ENCODE data around the gene MAVS. TPM values are rescaled to one million over a fixed set of nuclear protein-coding genes. Genes with fewer than 3 reads are reported as not detected.
"Not testable (repeated sequence)": the region's sequence is repeated elsewhere in the genome, so short reads cannot be mapped to it uniquely, and the experiment has no call there.

The MAVS gene
- total and polyA plus RNA-seq, 11 donors, result 32.5 to 74.0 (median 43.3) TPM

- WGBS, 4 donors, result 50 to 63% (median 58%) methylated on average over 7 of the region's 7 CpGs
Observed at GRCh38 chr20:3842348-3842930, 4.2 kb upstream of the MAVS start.

DNA sequence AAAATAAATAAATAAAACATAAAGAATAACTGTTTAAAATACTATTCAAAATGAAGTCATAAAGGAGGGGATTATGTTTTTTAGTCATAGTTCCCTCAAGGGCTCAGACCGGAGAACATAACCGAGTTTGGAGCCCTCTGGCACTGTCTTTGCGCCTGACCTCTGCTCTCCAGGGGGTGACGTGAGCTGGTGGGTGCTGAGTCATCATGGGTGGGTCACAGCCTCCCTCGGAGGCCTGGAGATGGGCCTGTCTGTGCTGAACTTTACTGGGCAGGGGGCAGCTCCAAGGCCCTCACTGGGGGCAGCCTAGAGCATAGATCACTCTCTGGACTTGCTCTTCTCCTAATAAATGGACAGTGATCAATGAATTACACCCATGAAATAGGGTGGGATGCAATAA lies 3.1 kb upstream of the MAVS start:
- TF ChIP-seq, protein P1, sequence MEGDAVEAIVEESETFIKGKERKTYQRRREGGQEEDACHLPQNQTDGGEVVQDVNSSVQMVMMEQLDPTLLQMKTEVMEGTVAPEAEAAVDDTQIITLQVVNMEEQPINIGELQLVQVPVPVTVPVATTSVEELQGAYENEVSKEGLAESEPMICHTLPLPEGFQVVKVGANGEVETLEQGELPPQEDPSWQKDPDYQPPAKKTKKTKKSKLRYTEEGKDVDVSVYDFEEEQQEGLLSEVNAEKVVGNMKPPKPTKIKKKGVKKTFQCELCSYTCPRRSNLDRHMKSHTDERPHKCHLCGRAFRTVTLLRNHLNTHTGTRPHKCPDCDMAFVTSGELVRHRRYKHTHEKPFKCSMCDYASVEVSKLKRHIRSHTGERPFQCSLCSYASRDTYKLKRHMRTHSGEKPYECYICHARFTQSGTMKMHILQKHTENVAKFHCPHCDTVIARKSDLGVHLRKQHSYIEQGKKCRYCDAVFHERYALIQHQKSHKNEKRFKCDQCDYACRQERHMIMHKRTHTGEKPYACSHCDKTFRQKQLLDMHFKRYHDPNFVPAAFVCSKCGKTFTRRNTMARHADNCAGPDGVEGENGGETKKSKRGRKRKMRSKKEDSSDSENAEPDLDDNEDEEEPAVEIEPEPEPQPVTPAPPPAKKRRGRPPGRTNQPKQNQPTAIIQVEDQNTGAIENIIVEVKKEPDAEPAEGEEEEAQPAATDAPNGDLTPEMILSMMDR (IDR thresholded peaks at IDR 0.05), result no peak
- no peak for TF ChIP-seq POLR2A (IDR thresholded peaks at IDR 0.05)
- ATAC-seq (no peak), DNase-seq (no peak)
- no peaks in the 10 kb centered on the region for H3K9me3 ChIP-seq
- H3K27me3 ChIP-seq, result no peaks in the 10 kb centered on the region
- no peak overlapping the region for H3K4me3 ChIP-seq
- H3K4me1 ChIP-seq, result peaks cover 0 to 31% (median 18%) of the 10 kb centered on the region in 12 donors
- intact Hi-C loops (cut with DNase I), result loop anchor here in 1 of 10 donors (2.0 kb wide), 1 partner anchor 17 kb away; no protein-coding TSS in a partner anchor
- 67 to 74% (median 71%) methylated on average over 5 of the region's 5 CpGs for WGBS, 4 donors
- no peaks in the 10 kb centered on the region for H3K36me3 ChIP-seq
- no peak overlapping the region for H3K27ac ChIP-seq

More at GRCh38 chr20:3842348-3842930, 4.2 kb upstream of the MAVS start:
- DNase-seq (no peak), ATAC-seq (peak in 1 of 4 donors; percentile 8)
- intact Hi-C loops (cut with DNase I), result loop anchor here in 1 of 10 donors (2.0 kb wide), 1 partner anchor 16 kb away; no protein-coding TSS in a partner anchor
- TF ChIP-seq, protein P1 (IDR thresholded peaks at IDR 0.05), result no peak
- TF ChIP-seq POLR2A (IDR thresholded peaks at IDR 0.05), result no peak
- H3K27me3 ChIP-seq, result no peaks in the 10 kb centered on the region
- H3K27ac ChIP-seq, result peak overlapping the region in 4 of 12 donors; percentile 13 to 53 (median 44)
- H3K4me3 ChIP-seq, result no peak overlapping the region
- H3K4me1 ChIP-seq, result peaks cover 0 to 29% (median 11%) of the 10 kb centered on the region in 12 donors
- no peaks in the 10 kb centered on the region for H3K9me3 ChIP-seq
- H3K36me3 ChIP-seq, result no peaks in the 10 kb centered on the region

DNA sequence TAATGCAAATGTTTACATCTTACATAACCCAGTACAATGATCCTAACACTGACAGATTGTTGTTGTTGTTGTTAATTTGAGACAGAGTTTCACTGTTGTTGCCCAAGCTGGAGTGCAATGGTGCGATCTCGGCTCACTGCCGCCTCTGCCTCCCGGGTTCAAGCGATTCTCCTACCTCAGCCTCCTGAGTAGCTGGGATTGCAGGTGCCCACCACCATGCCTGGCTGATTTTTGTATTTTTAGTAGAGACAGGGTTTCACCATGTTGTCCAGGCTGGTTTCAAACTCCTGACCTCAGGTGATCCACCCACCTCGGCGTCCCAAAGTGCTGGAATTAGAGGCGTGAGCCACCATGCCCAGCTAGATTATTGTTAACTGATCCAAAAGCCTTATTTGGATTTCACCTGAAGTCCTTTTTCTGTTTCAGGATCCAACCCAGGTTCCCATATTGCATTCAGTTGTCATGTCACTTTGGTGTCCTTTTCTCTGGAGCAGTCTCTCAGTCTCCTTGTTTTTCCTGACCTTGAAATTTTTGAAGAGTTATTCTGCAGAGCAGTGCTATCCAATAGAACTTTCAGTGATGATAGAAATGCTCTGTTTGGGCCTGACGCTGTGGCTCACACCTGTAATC lies 2.5 kb upstream of the MAVS start:
- peaks cover 0 to 36% (median 19%) of the 10 kb centered on the region in 12 donors for H3K4me1 ChIP-seq
- 94 to 95% (median 95%) methylated on average over 9 of the region's 9 CpGs for WGBS, 4 donors
- not testable (repeated sequence) for H3K9me3 ChIP-seq, ATAC-seq, H3K4me3 ChIP-seq, H3K27ac ChIP-seq, H3K36me3 ChIP-seq, H3K27me3 ChIP-seq, DNase-seq
- intact Hi-C loops (cut with DNase I), result loop anchor here in 1 of 10 donors (2.0 kb wide), 1 partner anchor 17 kb away; no protein-coding TSS in a partner anchor

- Histone ChIP-seq H3K27ac (peak overlapping the region; percentile 92 to 98 (median 95)), H3K9me3 (no peaks in the 10 kb centered on the region), H3K27me3 (no peaks in the 10 kb centered on the region), H3K4me1 (peaks cover 0 to 39% (median 18%) of the 10 kb centered on the region in 12 donors), H3K36me3 (peaks cover 0 to 4% (median 0%) of the 10 kb centered on the region in 9 donors), H3K4me3 (peak overlapping the region; percentile 71 to 99 (median 90))
- ATAC-seq (no peak), DNase-seq (peak in 2 of 5 donors; percentile 46 to 59)
- intact Hi-C loops (cut with DNase I), result loop anchor here in 4 of 10 donors (1.0 to 5.0 kb wide), 4 partner anchors 26 to 129 kb away; partner anchors contain the start of genes AP5S1 (in 2 of the 4) and CENPB (in 2 of the 4)
- 0 to 2% (median 1%) methylated on average over 5 to 22 of the region's 22 CpGs for whole genome bisulfite sequencing, 4 donors
- no peak for TF ChIP-seq POLR2A (IDR thresholded peaks at IDR 0.05)
- TF ChIP-seq, protein P1 (IDR thresholded peaks at IDR 0.05), result no peak
Observed at GRCh38 chr20:3846378-3846739, 275 bp upstream of the MAVS start.

Data from heart left ventricle (tissue), 16 donors.